ENCODE data around the gene CPOX. TPM values are rescaled to one million over a fixed set of nuclear protein-coding genes. Genes with fewer than 3 reads are reported as not detected.

CPOX gene
- total RNA-seq, 1 experiment from 2014 or later, result 24.7 TPM

DNA sequence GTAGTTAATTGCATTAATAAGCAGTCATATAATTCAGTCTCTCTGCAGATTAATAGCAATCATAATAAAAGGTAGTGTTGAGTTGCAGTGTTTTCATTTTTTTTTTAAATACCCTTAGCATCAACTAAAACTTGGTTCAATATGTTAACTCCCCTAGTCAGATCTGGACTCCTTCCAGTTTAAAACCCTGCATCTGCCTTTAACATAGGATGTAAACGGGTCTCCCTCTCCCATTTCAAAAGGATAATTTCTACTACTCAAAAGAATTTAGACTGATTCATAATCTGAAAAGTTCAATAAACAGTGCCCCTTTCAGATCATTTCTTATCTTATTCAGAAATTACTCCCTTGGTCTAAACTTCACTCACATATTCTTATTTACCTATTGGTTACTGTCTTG is 11.4 kb downstream of the CPOX start:
- no peak overlapping the region for H4K8ac ChIP-seq (replicated peaks; ENCODE audit: insufficient read length, low read depth, low read length)
- H3K23me2 ChIP-seq (ENCODE audit: insufficient read length, low read depth, low read length, poor library complexity, severe bottlenecking), result no peaks in the 10 kb centered on the region
- no CpG with 5 or more reads among the region's 1 CpG for WGBS (ENCODE audit: extremely low coverage, insufficient read length, low lambda C conversion rate)
- no peak overlapping the region for H3K56ac ChIP-seq (ENCODE audit: insufficient read length, low read depth, low read length)
- no peak for DNase-seq
- no peak overlapping the region for H3K4ac ChIP-seq (ENCODE audit: low read depth, low read length)
- Mint-ChIP-seq H3K9me3 (no peaks in the 10 kb centered on the region), H3K27ac (no peak overlapping the region), H3K36me3 (ENCODE audit: insufficient read depth in 1 of 3, low read depth in 3 of 3) (peaks cover 20 to 72% (median 69%) of the 10 kb centered on the region in 3 experiments; a peak in 6 of 7 replicates), H3K4me3 (no peak overlapping the region), H3K4me1 (peaks cover 4 to 5% of the 10 kb centered on the region in 2 experiments; a peak in 3 of 4 replicates), H3K27me3 (ENCODE audit: low read depth) (no peaks in the 10 kb centered on the region)
- H3K79me1 ChIP-seq (ENCODE audit: insufficient read depth, low read depth, low read length, poor library complexity, severe bottlenecking), result peaks cover 2% of the 10 kb centered on the region
- no peak overlapping the region for H2BK20ac ChIP-seq (ENCODE audit: low read depth, low read length, poor library complexity, severe bottlenecking)
- H3K9ac ChIP-seq (ENCODE audit: extremely low read depth, insufficient read length, low read length), result no peak overlapping the region
- H3K18ac ChIP-seq (ENCODE audit: insufficient read length, low read depth, low read length), result no peak overlapping the region
- H3T11ph ChIP-seq (ENCODE audit: low read length), result no peak overlapping the region
- no peak overlapping the region for H3K4me2 ChIP-seq (ENCODE audit: insufficient read depth, insufficient read length, low read length)
- no peaks in the 10 kb centered on the region for H3K27me3 ChIP-seq (ENCODE audit: insufficient read depth, low read length)
- no peak overlapping the region for H2BK5ac ChIP-seq (ENCODE audit: insufficient read length, low read length)
- H2AFZ ChIP-seq (ENCODE audit: low read length), result no peak overlapping the region
- no peak overlapping the region for H3K23ac ChIP-seq (ENCODE audit: insufficient read length, low read depth, low read length)
- no peak overlapping the region for H4K91ac ChIP-seq (ENCODE audit: insufficient read length, low read depth, low read length)
- no peaks in the 10 kb centered on the region for H3K4me1 ChIP-seq (ENCODE audit: insufficient read depth, low read length)
- TF ChIP-seq, protein P1, sequence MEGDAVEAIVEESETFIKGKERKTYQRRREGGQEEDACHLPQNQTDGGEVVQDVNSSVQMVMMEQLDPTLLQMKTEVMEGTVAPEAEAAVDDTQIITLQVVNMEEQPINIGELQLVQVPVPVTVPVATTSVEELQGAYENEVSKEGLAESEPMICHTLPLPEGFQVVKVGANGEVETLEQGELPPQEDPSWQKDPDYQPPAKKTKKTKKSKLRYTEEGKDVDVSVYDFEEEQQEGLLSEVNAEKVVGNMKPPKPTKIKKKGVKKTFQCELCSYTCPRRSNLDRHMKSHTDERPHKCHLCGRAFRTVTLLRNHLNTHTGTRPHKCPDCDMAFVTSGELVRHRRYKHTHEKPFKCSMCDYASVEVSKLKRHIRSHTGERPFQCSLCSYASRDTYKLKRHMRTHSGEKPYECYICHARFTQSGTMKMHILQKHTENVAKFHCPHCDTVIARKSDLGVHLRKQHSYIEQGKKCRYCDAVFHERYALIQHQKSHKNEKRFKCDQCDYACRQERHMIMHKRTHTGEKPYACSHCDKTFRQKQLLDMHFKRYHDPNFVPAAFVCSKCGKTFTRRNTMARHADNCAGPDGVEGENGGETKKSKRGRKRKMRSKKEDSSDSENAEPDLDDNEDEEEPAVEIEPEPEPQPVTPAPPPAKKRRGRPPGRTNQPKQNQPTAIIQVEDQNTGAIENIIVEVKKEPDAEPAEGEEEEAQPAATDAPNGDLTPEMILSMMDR (conservative IDR thresholded peaks at IDR 0.05), result no peak
- no peak overlapping the region for H2BK15ac ChIP-seq (ENCODE audit: low read depth, low read length)
- H2BK12ac ChIP-seq (ENCODE audit: insufficient read length, low read depth, low read length), result no peak overlapping the region
- no peak overlapping the region for H2BK120ac ChIP-seq (ENCODE audit: low read depth, low read length, poor library complexity, severe bottlenecking)
- no peak overlapping the region for H4K5ac ChIP-seq (ENCODE audit: insufficient read length, low read depth, low read length)
- no peak overlapping the region for H3K14ac ChIP-seq (ENCODE audit: insufficient read depth, low read length)
- no peaks in the 10 kb centered on the region for H3K9me3 ChIP-seq (ENCODE audit: control insufficient read depth, low read depth, low read length)
- no peak overlapping the region for H3K27ac ChIP-seq (ENCODE audit: insufficient read length, low read depth, low read length)
- H4K20me1 ChIP-seq (ENCODE audit: control insufficient read depth, insufficient read depth, insufficient read length), result no peaks in the 10 kb centered on the region
- no peak overlapping the region for H2AK5ac ChIP-seq (ENCODE audit: insufficient read length, low read length)
- no peaks in the 10 kb centered on the region for H3K79me2 ChIP-seq (ENCODE audit: insufficient read depth, low read length)

Data from H9 (cell line).